SJSA1 (cell line): ENCODE data around the gene ZMYND8. TPM values are rescaled to one million over a fixed set of nuclear protein-coding genes. Genes with fewer than 3 reads are reported as not detected.
"Not testable (repeated sequence)": the region's sequence is repeated elsewhere in the genome, so short reads cannot be mapped to it uniquely, and the experiment has no call there.

Experiments
- DNase-seq, 2 experiments: peaks; one replicate each; pipeline ENCODE4 v3.0.0-alpha.2; 2015 to 2020; ENCODE audit warnings: low spot score in 2 of 2, low read depth in 1 of 2
- H3K27ac ChIP-seq: fragments of 250-450 bp; sonication (Bioruptor Pico); 2 replicates; pipeline ENCODE4 v1.5.1; 2020; ENCODE audit warnings: mild to moderate bottlenecking, moderate library complexity
- H3K27me3 ChIP-seq: fragments of 250-450 bp; sonication (Bioruptor Pico); replicated peaks from 2 replicates; pipeline ENCODE4 v1.5.1; 2020; ENCODE audit warnings: mild to moderate bottlenecking, moderate library complexity
- H3K36me3 ChIP-seq: fragments of 250-450 bp; sonication (Bioruptor Pico); 2 replicates; pipeline ENCODE4 v1.5.1; 2020; ENCODE audit warnings: mild to moderate bottlenecking
- H3K4me1 ChIP-seq: fragments of 250-450 bp; sonication (Bioruptor Pico); replicated peaks from 2 replicates; pipeline ENCODE4 v1.6.1; 2021; ENCODE audit warnings: mild to moderate bottlenecking
- H3K4me3 ChIP-seq: fragments of 250-450 bp; sonication (Bioruptor Pico); 2 replicates; pipeline ENCODE4 v1.5.1; 2020; ENCODE audit warnings: mild to moderate bottlenecking
- H3K9me3 ChIP-seq: fragments of 250-450 bp; sonication (Bioruptor Pico); replicated peaks from 2 replicates; pipeline ENCODE4 v1.5.1; 2020; ENCODE audit warnings: mild to moderate bottlenecking
- total RNA-seq: library from RNA; depleted of rRNA; stranded (reverse); fragments of >200 nt; shearing (Covaris generic); gene quantifications from 2 replicates; pipeline ENCODE4 v1.2.3, GENCODE V29; 2014

ZMYND8 gene
- total RNA-seq, 1 experiment from 2014 or later, result 13.5 TPM

DNA sequence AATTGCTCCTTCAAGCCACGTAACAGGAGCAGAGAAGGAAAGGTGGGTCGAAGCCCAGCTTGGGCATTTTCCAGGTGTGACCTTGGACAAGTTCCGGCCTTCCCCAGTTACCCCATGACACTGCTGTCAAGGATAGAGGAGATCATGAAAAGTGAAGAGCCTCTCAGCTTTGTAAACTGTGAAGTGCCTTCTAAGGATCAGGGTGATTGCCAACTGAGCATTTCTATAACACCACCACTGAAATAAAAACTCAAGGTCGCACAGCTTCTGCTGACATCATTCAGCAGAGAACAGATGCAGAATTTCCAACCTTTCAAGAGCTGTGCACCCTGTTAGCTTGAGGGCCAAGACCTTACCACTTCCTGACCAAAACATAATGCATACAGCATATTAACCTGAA is 24.0 kb upstream of the ZMYND8 start:
- Histone ChIP-seq H3K36me3 (no peaks in the 10 kb centered on the region), H3K27ac (no peak overlapping the region)

GRCh38 chr20:47379433-47380150 is 23.1 kb upstream of the ZMYND8 start:
- H3K27me3 ChIP-seq, result no peaks in the 10 kb centered on the region
- H3K9me3 ChIP-seq, result no peaks in the 10 kb centered on the region
- H3K4me1 ChIP-seq, result peaks cover 17% of the 10 kb centered on the region
- H3K36me3 ChIP-seq, result no peaks in the 10 kb centered on the region
- H3K27ac ChIP-seq, result no peak overlapping the region
- no peak overlapping the region for H3K4me3 ChIP-seq
- DNase-seq, result no peak

More for the DNA sequence above, 24.0 kb upstream of the ZMYND8 start:
- no peaks in the 10 kb centered on the region for H3K9me3 ChIP-seq
- no peak for DNase-seq
- H3K4me1 ChIP-seq, result peaks cover 19% of the 10 kb centered on the region
- no peaks in the 10 kb centered on the region for H3K27me3 ChIP-seq
- H3K4me3 ChIP-seq, result no peak overlapping the region

- Histone ChIP-seq H3K9me3 (no peaks in the 10 kb centered on the region), H3K27me3 (no peaks in the 10 kb centered on the region), H3K4me1 (peaks cover 16% of the 10 kb centered on the region), H3K36me3 (no peaks in the 10 kb centered on the region), H3K4me3 (no peak overlapping the region), H3K27ac (no peak overlapping the region)
- no peak for DNase-seq
These were observed 20.7 kb upstream of the ZMYND8 start for GRCh38 chr20:47377122-47377722.

- not testable (repeated sequence) for DNase-seq, H3K27me3 ChIP-seq, H3K36me3 ChIP-seq, H3K4me3 ChIP-seq, H3K9me3 ChIP-seq, H3K27ac ChIP-seq
- H3K4me1 ChIP-seq, result peaks cover 16% of the 10 kb centered on the region
These were observed 19.7 kb upstream of the ZMYND8 start for GRCh38 chr20:47376096-47376643.

GRCh38 chr20:47374121-47374520 is 17.6 kb upstream of the ZMYND8 start:
- not testable (repeated sequence) for H3K4me1 ChIP-seq, H3K9me3 ChIP-seq, H3K4me3 ChIP-seq, H3K27me3 ChIP-seq, DNase-seq, H3K36me3 ChIP-seq, H3K27ac ChIP-seq

- no peak for DNase-seq
- no peak overlapping the region for H3K27ac ChIP-seq
These were observed 16.8 kb upstream of the ZMYND8 start for GRCh38 chr20:47373206-47373733.

GRCh38 chr20:47370850-47371782 is 14.6 kb upstream of the ZMYND8 start:
- DNase-seq, result no peak
- Histone ChIP-seq H3K4me1 (peaks cover 9% of the 10 kb centered on the region), H3K27ac (no peak overlapping the region), H3K4me3 (no peak overlapping the region), H3K9me3 (no peaks in the 10 kb centered on the region), H3K27me3 (no peaks in the 10 kb centered on the region), H3K36me3 (no peaks in the 10 kb centered on the region)

More at GRCh38 chr20:47373206-47373733, 16.8 kb upstream of the ZMYND8 start:
- Histone ChIP-seq H3K9me3 (no peaks in the 10 kb centered on the region), H3K36me3 (no peaks in the 10 kb centered on the region), H3K4me1 (peaks cover 9% of the 10 kb centered on the region), H3K27me3 (no peaks in the 10 kb centered on the region), H3K4me3 (no peak overlapping the region)

GRCh38 chr20:47370214-47370613 is 13.7 kb upstream of the ZMYND8 start:
- no peaks in the 10 kb centered on the region for H3K9me3 ChIP-seq
- no peak for DNase-seq
- H3K27ac ChIP-seq, result no peak overlapping the region
- no peak overlapping the region for H3K4me3 ChIP-seq
- peaks cover 9% of the 10 kb centered on the region for H3K4me1 ChIP-seq
- no peaks in the 10 kb centered on the region for H3K36me3 ChIP-seq
- H3K27me3 ChIP-seq, result no peaks in the 10 kb centered on the region

- DNase-seq, result no peak
- no peaks in the 10 kb centered on the region for H3K9me3 ChIP-seq
- no peak overlapping the region for H3K27ac ChIP-seq
- no peak overlapping the region for H3K4me3 ChIP-seq
- no peaks in the 10 kb centered on the region for H3K36me3 ChIP-seq
- H3K4me1 ChIP-seq, result peaks cover 9% of the 10 kb centered on the region
- H3K27me3 ChIP-seq, result no peaks in the 10 kb centered on the region
These were observed 11.8 kb upstream of the ZMYND8 start for GRCh38 chr20:47368301-47368700.

DNA sequence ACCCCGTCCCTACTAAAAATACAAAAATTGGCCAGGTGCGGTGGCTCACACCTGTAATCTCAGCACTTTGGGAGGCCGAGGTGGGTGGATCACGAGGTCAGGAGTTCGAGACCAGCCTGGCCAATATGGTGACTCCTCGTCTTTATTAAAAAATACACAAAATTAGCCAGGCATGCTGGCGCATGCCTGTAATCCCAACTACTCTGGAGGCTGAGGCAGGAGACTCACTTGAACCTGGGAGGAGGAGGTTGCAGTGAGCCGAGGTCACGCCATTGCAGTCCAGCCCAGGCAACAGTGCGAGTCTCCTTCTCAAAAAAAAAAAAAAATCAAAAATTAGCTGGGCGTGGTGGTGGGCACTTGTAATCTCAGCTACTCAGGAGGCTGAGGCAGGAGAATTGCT is 9.8 kb upstream of the ZMYND8 start:
- H3K27ac ChIP-seq, H3K9me3 ChIP-seq, H3K36me3 ChIP-seq, H3K4me1 ChIP-seq, DNase-seq, H3K27me3 ChIP-seq, H3K4me3 ChIP-seq: not testable (repeated sequence)

GRCh38 chr20:47365023-47365764 is 8.7 kb upstream of the ZMYND8 start:
- Histone ChIP-seq H3K36me3 (no peaks in the 10 kb centered on the region), H3K4me3 (no peak overlapping the region), H3K9me3 (no peaks in the 10 kb centered on the region), H3K4me1 (peaks cover 17% of the 10 kb centered on the region), H3K27ac (no peak overlapping the region), H3K27me3 (no peaks in the 10 kb centered on the region)
- DNase-seq, result no peak

DNA sequence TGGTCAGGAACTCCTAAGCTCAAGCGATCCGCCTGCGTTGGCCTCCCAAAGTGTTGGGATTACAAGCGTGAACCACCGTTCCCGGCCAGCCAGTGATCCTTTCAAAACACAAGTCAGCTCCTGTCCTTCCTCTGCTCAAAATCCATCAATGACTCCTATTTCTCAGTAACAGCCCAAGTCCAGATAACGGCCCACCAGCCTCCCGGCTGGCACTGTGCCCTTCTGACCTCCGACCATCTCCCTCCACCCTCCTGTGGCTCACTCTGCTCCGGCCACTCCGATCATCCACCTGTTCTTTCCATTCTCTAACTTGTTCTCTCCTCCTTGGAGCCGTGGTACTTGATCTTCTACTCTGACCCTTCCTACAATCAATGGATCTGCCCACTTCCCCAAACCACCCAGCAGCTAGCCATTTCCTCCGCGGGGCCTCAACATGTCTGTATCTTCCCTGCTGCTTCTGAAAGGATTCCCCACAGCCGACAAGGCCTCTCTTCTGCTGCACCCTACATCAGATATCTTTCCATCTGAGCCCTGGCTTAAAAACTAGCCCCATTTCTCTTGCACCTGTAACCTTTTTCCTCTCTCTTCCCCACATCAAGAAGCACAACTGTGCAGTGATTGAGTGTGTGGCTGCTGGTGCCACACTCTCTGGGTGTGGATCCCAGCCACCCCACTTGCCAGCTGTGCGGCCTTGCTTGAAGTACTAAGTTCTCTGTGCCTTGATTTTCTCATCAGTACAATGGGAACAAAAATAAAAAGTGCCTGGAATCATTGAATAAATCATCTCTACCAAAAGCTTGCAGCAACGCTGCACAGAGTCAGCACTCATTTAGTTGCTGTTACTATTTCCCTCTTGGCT is 6.1 kb upstream of the ZMYND8 start:
- Histone ChIP-seq H3K4me1 (peaks cover 44% of the 10 kb centered on the region), H3K4me3 (no peak overlapping the region), H3K9me3 (no peaks in the 10 kb centered on the region), H3K36me3 (no peaks in the 10 kb centered on the region), H3K27ac (no peak overlapping the region), H3K27me3 (no peaks in the 10 kb centered on the region)
- DNase-seq, result no peak
